Stomach (tissue), 4 donors: Measurements from ENCODE around the gene DCTPP1.

Experiments used
- CTCF ChIP-seq, 7 experiments: fragments of 450-650 bp in 4 of 7; fragments of 200-600 bp in 3 of 7; sonication (generic) in 3 of 7; IDR thresholded peaks; one replicate each; pipeline ENCODE4 v1.5.1; 2016 to 2019; ENCODE audit warnings: antibody characterized with exemption in 7 of 7, control low read depth in 2 of 7, mild to moderate bottlenecking in 1 of 7
- EP300 ChIP-seq: sonication (generic); formaldehyde crosslinking; IDR thresholded peaks from one replicate; pipeline ENCODE4 v1.6.1; 2017; ENCODE audit warnings: antibody characterized with exemption
- POLR2A ChIP-seq, 4 donors: fragments of 450-650 bp; IDR thresholded peaks; one replicate each; pipeline ENCODE4 v1.6.1; 2016; ENCODE audit warnings: antibody characterized with exemption in 4 of 4, control low read depth in 2 of 4, mild to moderate bottlenecking in 1 of 4, moderate library complexity in 1 of 4
- POLR2AphosphoS5 ChIP-seq, 3 donors: sonication (generic); formaldehyde crosslinking; IDR thresholded peaks; one replicate each; pipeline ENCODE4 v1.6.1; 2016; ENCODE audit warnings: antibody characterized with exemption in 3 of 3

GRCh38 chr16:30416624-30417528 lies 13.0 kb downstream of the DCTPP1 start:
- TF ChIP-seq CTCF (IDR thresholded peaks at IDR 0.05) (no peak), POLR2A (IDR thresholded peaks at IDR 0.05) (no peak), EP300 (no peak), POLR2AphosphoS5 (IDR thresholded peaks at IDR 0.05) (no peak)
